PC-9 (cell line): ENCODE results near the gene ATOX1. TPM values are rescaled to one million over a fixed set of nuclear protein-coding genes. Genes with fewer than 3 reads are reported as not detected.

Experiments
- BruUV-seq: library from RNA; stranded (reverse); fragments of 400-500 nt; replicated peaks from 2 replicates; lab custom pipeline; 2021; lab: Mats Ljungman, UMichigan
- CTCF ChIA-PET: fragments of 300-600 bp; sonication (Branson Sonifier 250); formaldehyde crosslinking; loops from one replicate; lab custom pipeline; 2022; ENCODE audit warnings: antibody characterized with exemption; lab: Charles Lee
- POLR2A ChIA-PET: fragments of 300-600 bp; sonication (Branson Sonifier 250); formaldehyde crosslinking; loops from one replicate; lab custom pipeline; 2022; ENCODE audit warnings: antibody characterized with exemption; ENCODE audit not compliant: unreplicated experiment; lab: Charles Lee
- DNase-seq, 2 experiments: peaks; one replicate each; pipeline versions ENCODE4 v3.0.0 to v3.0.0-alpha.2; 2015 to 2022; ENCODE audit warnings: mixed read lengths in 1 of 2
- H2AFZ ChIP-seq: fragments of 200-600 bp; sonication (generic); 2 replicates; pipeline ENCODE4 v1.8.1; 2017; ENCODE audit warnings: antibody characterized with exemption
- H3F3A ChIP-seq: fragments of 200-600 bp; sonication (generic); 2 replicates; pipeline ENCODE4 v1.8.1; 2017; ENCODE audit warnings: antibody characterized with exemption, mild to moderate bottlenecking, low read depth; ENCODE audit not compliant: insufficient read depth
- H3K27ac ChIP-seq: fragments of 200-600 bp; sonication (generic); 2 replicates; pipeline ENCODE4 v1.6.1; 2016; ENCODE audit warnings: mixed run types
- H3K27me3 ChIP-seq: fragments of 200-600 bp; sonication (generic); 2 replicates; pipeline ENCODE4 v1.6.1; 2016; ENCODE audit warnings: low read depth, mixed run types; ENCODE audit not compliant: insufficient read depth
- H3K36me3 ChIP-seq: fragments of 200-600 bp; sonication (generic); 2 replicates; pipeline ENCODE4 v1.6.1; 2016; ENCODE audit warnings: low read depth, mixed run types
- H3K4me1 ChIP-seq: fragments of 200-600 bp; sonication (generic); replicated peaks from 2 replicates; pipeline ENCODE4 v1.6.1; 2016; ENCODE audit warnings: mixed run types; ENCODE audit not compliant: insufficient read depth
- H3K4me2 ChIP-seq: fragments of 200-600 bp; sonication (generic); 2 replicates; pipeline ENCODE4 v1.6.1; 2017; ENCODE audit warnings: mixed run types
- H3K4me3 ChIP-seq: fragments of 200-600 bp; sonication (generic); 2 replicates; pipeline ENCODE4 v1.6.1; 2016; ENCODE audit warnings: mixed run types
- H3K79me2 ChIP-seq: fragments of 200-600 bp; sonication (generic); 2 replicates; pipeline ENCODE4 v1.6.1; 2017; ENCODE audit warnings: low read depth, mixed run types
- H3K9me2 ChIP-seq: fragments of 200-600 bp; sonication (generic); 2 replicates; pipeline ENCODE4 v1.8.1; 2017; ENCODE audit warnings: mild to moderate bottlenecking; ENCODE audit not compliant: insufficient read depth
- H3K9me3 ChIP-seq: fragments of 200-600 bp; sonication (generic); 2 replicates; pipeline ENCODE4 v1.8.1; 2016; ENCODE audit warnings: low read depth; ENCODE audit not compliant: insufficient read depth
- H4K20me1 ChIP-seq: fragments of 200-600 bp; sonication (generic); 2 replicates; pipeline ENCODE4 v1.8.1; 2017; ENCODE audit not compliant: insufficient read depth
- EZH2 ChIP-seq: fragments of 200-600 bp; sonication (generic); IDR thresholded peaks from 2 replicates; pipeline ENCODE4 v1.8.0; 2017; ENCODE audit warnings: antibody characterized with exemption, low read depth
- intact Hi-C: fragments of 100-400 bp; cut with micrococcal nuclease; formaldehyde crosslinking; loops from one replicate; pipeline ENCODE4 v1.10.0; 2022; ENCODE audit not compliant: unreplicated experiment
- total RNA-seq: library from RNA; stranded (reverse); gene quantifications from 2 replicates; pipeline ENCODE4 v1.2.3, GENCODE V29; 2021
- TF ChIP-seq, protein P1 (sequence below): fragments of 200-600 bp; sonication (generic); conservative IDR thresholded peaks from 2 replicates; pipeline ENCODE4 v1.6.1; 2017; ENCODE audit warnings: mixed run types, antibody characterized with exemption, mild to moderate bottlenecking, moderate library complexity

ATOX1 gene
- total RNA-seq, 1 experiment from 2014 or later = 201 TPM

DNA sequence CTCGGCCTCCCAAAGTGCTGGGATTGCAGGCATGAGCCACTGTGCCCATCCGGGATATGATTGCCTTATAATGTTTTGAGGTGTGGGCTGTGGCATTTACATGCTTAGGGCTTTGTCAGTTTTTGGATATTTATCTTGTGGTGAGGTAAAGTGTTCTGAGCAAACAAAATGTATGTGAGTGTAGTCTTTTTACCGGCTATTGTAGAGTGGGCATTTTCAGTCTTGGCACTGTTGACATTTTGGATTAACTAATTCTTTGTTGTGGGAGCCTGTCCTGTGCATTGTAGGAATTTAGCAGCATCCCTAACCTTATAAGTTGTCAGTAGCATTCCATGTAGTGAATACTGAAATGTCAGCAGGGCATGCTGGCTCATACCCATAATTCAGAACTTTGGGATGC, 34.9 kb upstream of the ATOX1 start:
- Histone ChIP-seq H3K36me3 (peaks cover 87% of the 10 kb centered on the region), H3K79me2 (peaks cover 97% of the 10 kb centered on the region), H3K9me2 (no peaks in the 10 kb centered on the region), H3K4me2 (no peak overlapping the region), H3K27ac (no peak overlapping the region), H3K4me1 (no peaks in the 10 kb centered on the region), H3K9me3 (no peaks in the 10 kb centered on the region), H4K20me1 (peaks cover 96% of the 10 kb centered on the region), H3F3A (peaks cover 21% of the 10 kb centered on the region; the same call in 1 of the 2 replicates), H3K4me3 (no peak overlapping the region), H2AFZ (no peak overlapping the region), H3K27me3 (no peaks in the 10 kb centered on the region)
- TF ChIP-seq, protein P1, sequence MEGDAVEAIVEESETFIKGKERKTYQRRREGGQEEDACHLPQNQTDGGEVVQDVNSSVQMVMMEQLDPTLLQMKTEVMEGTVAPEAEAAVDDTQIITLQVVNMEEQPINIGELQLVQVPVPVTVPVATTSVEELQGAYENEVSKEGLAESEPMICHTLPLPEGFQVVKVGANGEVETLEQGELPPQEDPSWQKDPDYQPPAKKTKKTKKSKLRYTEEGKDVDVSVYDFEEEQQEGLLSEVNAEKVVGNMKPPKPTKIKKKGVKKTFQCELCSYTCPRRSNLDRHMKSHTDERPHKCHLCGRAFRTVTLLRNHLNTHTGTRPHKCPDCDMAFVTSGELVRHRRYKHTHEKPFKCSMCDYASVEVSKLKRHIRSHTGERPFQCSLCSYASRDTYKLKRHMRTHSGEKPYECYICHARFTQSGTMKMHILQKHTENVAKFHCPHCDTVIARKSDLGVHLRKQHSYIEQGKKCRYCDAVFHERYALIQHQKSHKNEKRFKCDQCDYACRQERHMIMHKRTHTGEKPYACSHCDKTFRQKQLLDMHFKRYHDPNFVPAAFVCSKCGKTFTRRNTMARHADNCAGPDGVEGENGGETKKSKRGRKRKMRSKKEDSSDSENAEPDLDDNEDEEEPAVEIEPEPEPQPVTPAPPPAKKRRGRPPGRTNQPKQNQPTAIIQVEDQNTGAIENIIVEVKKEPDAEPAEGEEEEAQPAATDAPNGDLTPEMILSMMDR = no peak
- TF ChIP-seq EZH2 = no peak
- BruUV-seq = no TSS peak
- no peak for DNase-seq
- POLR2A ChIA-PET = no interaction called here
- intact Hi-C loops = no loop called here
- CTCF ChIA-PET = no interaction called here

- ChIA-PET CTCF (interaction anchor here (0.6 kb wide), 1 partner anchor 1955 kb away, joined by 4 read pairs; no protein-coding TSS in a partner anchor), POLR2A (no interaction called here)
- DNase-seq = no peak
- no peak overlapping the region for H3K4me3 ChIP-seq
- H3K9me3 ChIP-seq = no peaks in the 10 kb centered on the region
- no peaks in the 10 kb centered on the region; the same call in 1 of the 2 replicates for H3F3A ChIP-seq
- H3K4me1 ChIP-seq = 0 out of 2 replicates have a peak, but pooled peaks cover 9% of the 10 kb centered on the region
- H3K27ac ChIP-seq = no peak overlapping the region
- H3K79me2 ChIP-seq = peaks cover 98% of the 10 kb centered on the region
- H3K4me2 ChIP-seq = no peak overlapping the region
- H3K27me3 ChIP-seq = no peaks in the 10 kb centered on the region
- H3K36me3 ChIP-seq = peaks cover 74% of the 10 kb centered on the region
- no peak for TF ChIP-seq EZH2
- TF ChIP-seq, protein P1 = no peak
- peaks cover 98% of the 10 kb centered on the region for H4K20me1 ChIP-seq
- no peak overlapping the region for H2AFZ ChIP-seq
- no TSS peak for BruUV-seq
- no peaks in the 10 kb centered on the region for H3K9me2 ChIP-seq
- intact Hi-C loops = loop anchor here (2.0 kb wide), 1 partner anchor 13 kb away; no protein-coding TSS in a partner anchor
Measured at GRCh38 chr5:151787817-151788216, 29.4 kb upstream of the ATOX1 start.

- Histone ChIP-seq H3K27me3 (no peaks in the 10 kb centered on the region), H3K9me3 (no peaks in the 10 kb centered on the region), H3K36me3 (peaks cover 70% of the 10 kb centered on the region), H2AFZ (no peak overlapping the region), H3F3A (peaks cover 9% of the 10 kb centered on the region), H3K27ac (no peak overlapping the region), H3K4me3 (no peak overlapping the region), H3K9me2 (no peaks in the 10 kb centered on the region), H3K79me2 (peaks cover 98% of the 10 kb centered on the region), H3K4me1 (peaks cover 15% of the 10 kb centered on the region), H4K20me1 (peaks cover 98% of the 10 kb centered on the region), H3K4me2 (no peak overlapping the region)
- BruUV-seq = no TSS peak
- intact Hi-C loops = no loop called here
- TF ChIP-seq EZH2 = no peak
- TF ChIP-seq, protein P1 = no peak
- ChIA-PET CTCF (no interaction called here), POLR2A (no interaction called here)
- DNase-seq = no peak
Measured at GRCh38 chr5:151786468-151786867, 28.0 kb upstream of the ATOX1 start.
